ENCODE measurements around the gene ZBTB7C. TPM values are rescaled to one million over a fixed set of nuclear protein-coding genes. Genes with fewer than 3 reads are reported as not detected.

ZBTB7C gene
- polyA plus RNA-seq, 1 donor (not counting 4 experiments of a cell fraction or from before 2014, with no cell fraction given): 0.58 TPM

GRCh38 chr18:48325115-48325665, 84.0 kb downstream of the ZBTB7C start:
- Histone ChIP-seq H3K9me1 (ENCODE audit: control insufficient read depth, extremely low read depth, insufficient read depth, low read length) (no peaks in the 10 kb centered on the region), H3K4me1 (ENCODE audit: control insufficient read depth, extremely low read depth, insufficient read depth, low read length) (peaks cover 57% of the 10 kb centered on the region), H3K9ac (ENCODE audit: control insufficient read depth, extremely low read depth, insufficient read depth, low read length) (peak overlapping the region; percentile 4), H3K27ac (ENCODE audit: control insufficient read depth, insufficient read depth, low read length) (peak overlapping the region; percentile 63), H3K27me3 (ENCODE audit: control insufficient read depth, extremely low read depth, insufficient read depth, low read length) (no peaks in the 10 kb centered on the region), H3K4me3 (ENCODE audit: control insufficient read depth in 2 of 3, extremely low read depth in 1 of 3, insufficient read depth in 2 of 3, low read depth in 1 of 3, low read length in 3 of 3) (no peak overlapping the region), H3K4me2 (ENCODE audit: control insufficient read depth, extremely low read depth, insufficient read depth, low read depth, low read length) (peak overlapping the region; percentile 55), H4K20me1 (ENCODE audit: control insufficient read depth, extremely low read depth, insufficient read depth, low read length) (no peaks in the 10 kb centered on the region), H3K9me3 (ENCODE audit: control insufficient read depth, low read depth, low read length) (no peaks in the 10 kb centered on the region), H3K79me2 (ENCODE audit: control insufficient read depth, insufficient read depth, low read length) (no peaks in the 10 kb centered on the region), H2AFZ (ENCODE audit: control insufficient read depth, low read length) (peak overlapping the region; percentile 55), H3K36me3 (ENCODE audit: control insufficient read depth in 2 of 2, extremely low read depth in 1 of 2, insufficient read depth in 2 of 2, low read length in 2 of 2) (no peaks in the 10 kb centered on the region)
- dilution Hi-C loops (cut with MboI; ENCODE audit: extremely low pct_ligation_motif_present, low sequenced_read_pairs): no loop called here
- FAIRE-seq (peak; percentile 9), DNase-seq (ENCODE audit: low read depth, low spot score) (no peak)
- TF ChIP-seq EZH2 (IDR thresholded peaks at IDR 0.05; ENCODE audit: low read length) (no peak), CTCF (optimal IDR thresholded peaks at IDR 0.05 in 1 of 3, IDR thresholded peaks at IDR 0.05 in 1 of 3, conservative IDR thresholded peaks at IDR 0.05 in 1 of 3; ENCODE audit: extremely low read depth in 1 of 3, insufficient read depth in 2 of 3, low read length in 3 of 3) (no peak)

- Histone ChIP-seq H4K20me1 (ENCODE audit: control insufficient read depth, extremely low read depth, insufficient read depth, low read length) (no peaks in the 10 kb centered on the region), H3K4me3 (ENCODE audit: control insufficient read depth in 2 of 3, extremely low read depth in 1 of 3, insufficient read depth in 2 of 3, low read depth in 1 of 3, low read length in 3 of 3) (peak overlapping the region in 1 of 3 experiments; percentile 8), H3K4me1 (ENCODE audit: control insufficient read depth, extremely low read depth, insufficient read depth, low read length) (peaks cover 57% of the 10 kb centered on the region), H3K36me3 (ENCODE audit: control insufficient read depth in 2 of 2, extremely low read depth in 1 of 2, insufficient read depth in 2 of 2, low read length in 2 of 2) (no peaks in the 10 kb centered on the region), H3K4me2 (ENCODE audit: control insufficient read depth, extremely low read depth, insufficient read depth, low read depth, low read length) (peak overlapping the region; percentile 55), H3K27me3 (ENCODE audit: control insufficient read depth, extremely low read depth, insufficient read depth, low read length) (no peaks in the 10 kb centered on the region), H3K9me1 (ENCODE audit: control insufficient read depth, extremely low read depth, insufficient read depth, low read length) (no peaks in the 10 kb centered on the region), H3K79me2 (ENCODE audit: control insufficient read depth, insufficient read depth, low read length) (no peaks in the 10 kb centered on the region), H3K27ac (ENCODE audit: control insufficient read depth, insufficient read depth, low read length) (peak overlapping the region; percentile 63), H2AFZ (ENCODE audit: control insufficient read depth, low read length) (peak overlapping the region; percentile 55), H3K9ac (ENCODE audit: control insufficient read depth, extremely low read depth, insufficient read depth, low read length) (peak overlapping the region; percentile 4), H3K9me3 (ENCODE audit: control insufficient read depth, low read depth, low read length) (no peaks in the 10 kb centered on the region)
- dilution Hi-C loops (cut with MboI; ENCODE audit: extremely low pct_ligation_motif_present, low sequenced_read_pairs): no loop called here
- DNase-seq (ENCODE audit: low read depth, low spot score) (no peak), FAIRE-seq (peak; percentile 99)
- TF ChIP-seq CTCF (optimal IDR thresholded peaks at IDR 0.05 in 1 of 3, IDR thresholded peaks at IDR 0.05 in 1 of 3, conservative IDR thresholded peaks at IDR 0.05 in 1 of 3; ENCODE audit: extremely low read depth in 1 of 3, insufficient read depth in 2 of 3, low read length in 3 of 3) (no peak), EZH2 (IDR thresholded peaks at IDR 0.05; ENCODE audit: low read length) (no peak)
Observed at GRCh38 chr18:48324651-48325050, 84.5 kb downstream of the ZBTB7C start.
